DLD1 (cell line): Measurements from ENCODE around the gene DFFB.

ENCODE experiments used
- in situ Hi-C: cut with HindIII; loops from 2 replicates; pipeline ENCODE4 v1.10.0; 2017; ENCODE audit warnings: low sequenced_read_pairs

The DFFB gene

GRCh38 chr1:3894626-3895278, 37.5 kb downstream of the DFFB start:
- in situ Hi-C loops = no loop called here

- in situ Hi-C loops = no loop called here
These were observed 38.1 kb downstream of the DFFB start for GRCh38 chr1:3895279-3895950.

GRCh38 chr1:3895951-3896325, 38.7 kb downstream of the DFFB start:
- in situ Hi-C loops = no loop called here

GRCh38 chr1:3896396-3897000, 39.2 kb downstream of the DFFB start:
- in situ Hi-C loops = no loop called here

GRCh38 chr1:3898475-3898735, 41.1 kb downstream of the DFFB start:
- in situ Hi-C loops = no loop called here

GRCh38 chr1:3898994-3899753, 41.9 kb downstream of the DFFB start:
- in situ Hi-C loops = no loop called here

GRCh38 chr1:3899754-3900149, 42.5 kb downstream of the DFFB start:
- in situ Hi-C loops = no loop called here

- in situ Hi-C loops = no loop called here
These were observed 43.1 kb downstream of the DFFB start, which contains the start of gene C1orf174 for GRCh38 chr1:3900150-3900968. C1orf174 (minus strand) TSS chr1:3900272; CDS start chr1:3900186, 86 bp downstream.

- in situ Hi-C loops = no loop called here
These were observed 43.8 kb downstream of the DFFB start for GRCh38 chr1:3900969-3901529.

- in situ Hi-C loops = no loop called here
These were observed 44.8 kb downstream of the DFFB start for GRCh38 chr1:3902111-3902511.

- in situ Hi-C loops = no loop called here
These were observed 45.4 kb downstream of the DFFB start for GRCh38 chr1:3902571-3903091.

GRCh38 chr1:3903141-3904005, 46.1 kb downstream of the DFFB start:
- in situ Hi-C loops = no loop called here

GRCh38 chr1:3904006-3904842, 46.9 kb downstream of the DFFB start:
- in situ Hi-C loops = no loop called here

GRCh38 chr1:3904843-3905185, 47.5 kb downstream of the DFFB start:
- in situ Hi-C loops = no loop called here

GRCh38 chr1:3905266-3905952, 48.1 kb downstream of the DFFB start:
- in situ Hi-C loops = no loop called here

- in situ Hi-C loops = no loop called here
These were observed 48.8 kb downstream of the DFFB start for GRCh38 chr1:3905953-3906671.

- in situ Hi-C loops = no loop called here
These were observed 49.4 kb downstream of the DFFB start for GRCh38 chr1:3906672-3907020.
